ENCODE results near the gene CALM3. TPM values are rescaled to one million over a fixed set of nuclear protein-coding genes. Genes with fewer than 3 reads are reported as not detected.

CALM3 gene
- total and polyA plus RNA-seq, 2 experiments from 2014 or later, result 237 to 246 TPM

DNA sequence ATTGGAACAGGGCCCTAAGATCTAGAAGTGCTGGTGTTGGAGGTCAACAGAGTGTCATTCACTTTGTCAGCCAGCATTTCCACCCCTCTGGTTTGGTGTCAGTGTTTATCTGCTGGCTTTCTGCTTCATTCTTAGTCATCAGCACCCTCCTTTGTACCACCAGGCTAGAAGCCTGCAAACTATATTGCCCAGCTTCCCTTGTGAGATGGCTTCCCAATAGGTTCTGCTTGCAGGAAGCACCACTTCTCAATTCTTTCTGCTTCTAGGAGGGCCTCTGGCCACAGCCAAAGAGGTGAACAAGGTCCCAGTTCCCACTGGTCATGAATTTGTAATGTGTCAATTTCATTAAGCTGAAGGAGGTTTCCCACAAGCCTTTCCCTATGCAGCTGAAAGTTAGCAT is 36.4 kb upstream of the CALM3 start:
- no peak overlapping the region for H3K27ac ChIP-seq
- H3K4me2 ChIP-seq, result no peak overlapping the region
- TF ChIP-seq EZH2 (IDR thresholded peaks at IDR 0.05; ENCODE audit: borderline replicate concordance) (no peak), EZH2phosphoT487 (IDR thresholded peaks at IDR 0.05; ENCODE audit: low read depth, severe bottlenecking, unreplicated experiment) (no peak)
- TF ChIP-seq, protein P1, sequence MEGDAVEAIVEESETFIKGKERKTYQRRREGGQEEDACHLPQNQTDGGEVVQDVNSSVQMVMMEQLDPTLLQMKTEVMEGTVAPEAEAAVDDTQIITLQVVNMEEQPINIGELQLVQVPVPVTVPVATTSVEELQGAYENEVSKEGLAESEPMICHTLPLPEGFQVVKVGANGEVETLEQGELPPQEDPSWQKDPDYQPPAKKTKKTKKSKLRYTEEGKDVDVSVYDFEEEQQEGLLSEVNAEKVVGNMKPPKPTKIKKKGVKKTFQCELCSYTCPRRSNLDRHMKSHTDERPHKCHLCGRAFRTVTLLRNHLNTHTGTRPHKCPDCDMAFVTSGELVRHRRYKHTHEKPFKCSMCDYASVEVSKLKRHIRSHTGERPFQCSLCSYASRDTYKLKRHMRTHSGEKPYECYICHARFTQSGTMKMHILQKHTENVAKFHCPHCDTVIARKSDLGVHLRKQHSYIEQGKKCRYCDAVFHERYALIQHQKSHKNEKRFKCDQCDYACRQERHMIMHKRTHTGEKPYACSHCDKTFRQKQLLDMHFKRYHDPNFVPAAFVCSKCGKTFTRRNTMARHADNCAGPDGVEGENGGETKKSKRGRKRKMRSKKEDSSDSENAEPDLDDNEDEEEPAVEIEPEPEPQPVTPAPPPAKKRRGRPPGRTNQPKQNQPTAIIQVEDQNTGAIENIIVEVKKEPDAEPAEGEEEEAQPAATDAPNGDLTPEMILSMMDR (IDR thresholded peaks at IDR 0.05; ENCODE audit: poor library complexity), result no peak
- no peaks in the 10 kb centered on the region for H3K9me3 ChIP-seq (ENCODE audit: low read depth)
- no peak for DNase-seq (ENCODE audit: low spot score)
- H2AFZ ChIP-seq, result no peak overlapping the region
- H3K36me3 ChIP-seq (replicated peaks; ENCODE audit: insufficient read depth, low read depth), result no peaks in the 10 kb centered on the region
- H3K4me3 ChIP-seq, result no peak overlapping the region
- H3K27me3 ChIP-seq, result no peaks in the 10 kb centered on the region
- H3K79me2 ChIP-seq, result no peaks in the 10 kb centered on the region
- H4K20me1 ChIP-seq (ENCODE audit: insufficient read depth, poor library complexity, severe bottlenecking), result no peaks in the 10 kb centered on the region
- no peaks in the 10 kb centered on the region for H3K4me1 ChIP-seq (ENCODE audit: insufficient read depth)
- no peaks in the 10 kb centered on the region for H3K9me2 ChIP-seq (replicated peaks; ENCODE audit: insufficient read depth)

DNA sequence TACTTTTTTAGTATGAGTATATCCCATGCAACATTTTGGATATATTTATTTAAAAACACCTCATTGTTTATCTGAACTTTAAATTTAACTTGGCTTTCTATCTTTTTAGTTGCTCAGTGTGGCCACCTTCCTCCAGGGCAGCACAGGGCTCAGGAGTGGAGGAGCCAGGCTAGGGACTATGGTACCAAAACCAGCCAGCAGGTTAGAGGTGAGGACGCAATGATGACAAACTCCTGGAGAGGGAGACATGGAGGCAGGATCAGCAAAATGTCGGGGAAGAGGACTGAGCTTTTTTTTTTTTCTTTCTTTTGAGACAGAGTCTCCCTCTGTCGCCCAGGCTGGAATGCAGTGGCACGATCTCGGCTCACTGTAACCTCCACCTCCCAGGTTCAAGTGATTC is 29.6 kb upstream of the CALM3 start:
- peak; percentile 24 for DNase-seq (ENCODE audit: low spot score)
- Histone ChIP-seq H3K79me2 (no peaks in the 10 kb centered on the region), H3K9me2 (replicated peaks; ENCODE audit: insufficient read depth) (no peaks in the 10 kb centered on the region), H3K9me3 (ENCODE audit: low read depth) (no peaks in the 10 kb centered on the region), H3K36me3 (replicated peaks; ENCODE audit: insufficient read depth, low read depth) (no peaks in the 10 kb centered on the region), H2AFZ (no peak overlapping the region), H3K27ac (no peak overlapping the region), H3K4me3 (no peak overlapping the region), H3K4me1 (ENCODE audit: insufficient read depth) (no peaks in the 10 kb centered on the region), H3K27me3 (no peaks in the 10 kb centered on the region), H4K20me1 (ENCODE audit: insufficient read depth, poor library complexity, severe bottlenecking) (no peaks in the 10 kb centered on the region), H3K4me2 (no peak overlapping the region)
- TF ChIP-seq EZH2 (IDR thresholded peaks at IDR 0.05; ENCODE audit: borderline replicate concordance) (no peak), EZH2phosphoT487 (IDR thresholded peaks at IDR 0.05; ENCODE audit: low read depth, severe bottlenecking, unreplicated experiment) (no peak)
- TF ChIP-seq, protein P1 (IDR thresholded peaks at IDR 0.05; ENCODE audit: poor library complexity), result no peak
- 26% methylated on average over 4 of the region's 5 CpGs for WGBS (ENCODE audit: low lambda C conversion rate, missing lambda C conversion rate)

DNA sequence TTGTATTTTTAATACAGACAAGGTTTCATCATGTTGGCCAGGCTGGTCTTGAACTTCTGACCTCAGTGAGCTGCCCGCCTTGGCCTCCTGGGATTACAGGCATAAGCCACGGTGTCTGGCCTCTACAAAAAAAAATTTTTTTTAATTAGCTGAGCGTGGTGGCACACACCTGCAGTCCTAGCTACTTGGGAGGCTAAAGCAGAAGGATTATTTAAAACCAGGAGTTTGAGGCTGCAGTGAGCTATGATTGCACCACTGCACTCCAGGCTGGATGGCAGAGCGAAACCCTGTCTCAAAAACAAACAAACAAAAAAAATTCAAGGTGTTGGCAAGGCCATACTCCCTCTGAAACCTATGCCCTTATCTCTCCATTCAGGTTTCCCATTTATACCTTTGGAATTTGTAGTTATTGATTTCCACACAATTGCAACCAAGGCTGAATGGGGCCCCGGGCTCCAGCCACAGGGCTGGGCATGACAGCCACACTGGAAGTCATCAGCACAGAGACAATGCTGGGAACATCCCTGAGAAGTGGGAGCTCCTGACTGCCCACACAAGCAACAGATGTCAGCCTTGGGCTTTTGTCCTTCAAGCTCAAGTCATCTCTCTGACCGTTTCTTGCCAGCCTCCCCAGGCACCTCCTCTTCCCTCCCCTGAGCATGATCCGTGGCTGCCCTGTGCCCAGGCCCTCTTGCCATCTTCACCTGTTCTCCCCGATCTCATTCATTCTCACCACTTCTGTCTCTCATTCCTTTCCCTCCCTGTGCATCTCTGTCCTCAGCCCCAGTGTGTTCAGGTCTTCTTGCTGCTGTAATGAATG is 27.2 kb upstream of the CALM3 start:
- Histone ChIP-seq H3K36me3 (replicated peaks; ENCODE audit: insufficient read depth, low read depth) (no peaks in the 10 kb centered on the region), H3K9me3 (ENCODE audit: low read depth) (no peaks in the 10 kb centered on the region), H4K20me1 (ENCODE audit: insufficient read depth, poor library complexity, severe bottlenecking) (no peaks in the 10 kb centered on the region), H3K79me2 (no peaks in the 10 kb centered on the region), H3K4me1 (ENCODE audit: insufficient read depth) (no peaks in the 10 kb centered on the region), H3K9me2 (replicated peaks; ENCODE audit: insufficient read depth) (no peaks in the 10 kb centered on the region), H3K27ac (no peak overlapping the region), H3K4me2 (no peak overlapping the region), H3K27me3 (no peaks in the 10 kb centered on the region), H3K4me3 (no peak overlapping the region), H2AFZ (no peak overlapping the region)
- DNase-seq (ENCODE audit: low spot score), result no peak
- TF ChIP-seq, protein P1 (IDR thresholded peaks at IDR 0.05; ENCODE audit: poor library complexity), result no peak
- TF ChIP-seq EZH2 (IDR thresholded peaks at IDR 0.05; ENCODE audit: borderline replicate concordance) (no peak), EZH2phosphoT487 (IDR thresholded peaks at IDR 0.05; ENCODE audit: low read depth, severe bottlenecking, unreplicated experiment) (no peak)
- WGBS (ENCODE audit: low lambda C conversion rate, missing lambda C conversion rate), result 78% methylated on average over 8 of the region's 8 CpGs
